Amygdala (tissue), 56 donors: ENCODE results near the gene DOCK10.

Experiments used
- DNase-seq, 56 donors: peaks; one replicate each; lab custom pipeline; 2025; lab: John Stamatoyannopoulos, UW

Gene DOCK10

DNA sequence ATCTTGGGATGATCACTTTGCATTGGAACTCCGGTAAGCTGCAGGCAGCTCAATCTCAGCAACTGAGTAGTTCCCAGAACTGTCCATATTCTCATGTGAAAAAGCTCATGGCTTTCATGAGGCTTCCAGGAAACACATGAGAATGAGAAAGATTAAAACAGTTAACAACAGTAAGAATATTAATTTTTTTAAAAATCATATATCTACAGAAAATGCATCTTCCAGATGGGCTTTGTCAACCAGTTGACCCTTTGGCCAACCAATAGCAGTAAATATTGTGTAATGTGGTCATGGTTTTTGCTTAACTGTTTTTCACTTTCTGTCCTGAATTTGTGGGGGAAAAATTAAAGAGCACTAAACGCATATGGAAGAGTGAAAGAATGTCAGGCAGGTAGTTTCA, 194.9 kb downstream of the DOCK10 start:
- no peak for DNase-seq

- no peak for DNase-seq
Measured at GRCh38 chr2:224846686-224847085, 195.6 kb downstream of the DOCK10 start.

DNA sequence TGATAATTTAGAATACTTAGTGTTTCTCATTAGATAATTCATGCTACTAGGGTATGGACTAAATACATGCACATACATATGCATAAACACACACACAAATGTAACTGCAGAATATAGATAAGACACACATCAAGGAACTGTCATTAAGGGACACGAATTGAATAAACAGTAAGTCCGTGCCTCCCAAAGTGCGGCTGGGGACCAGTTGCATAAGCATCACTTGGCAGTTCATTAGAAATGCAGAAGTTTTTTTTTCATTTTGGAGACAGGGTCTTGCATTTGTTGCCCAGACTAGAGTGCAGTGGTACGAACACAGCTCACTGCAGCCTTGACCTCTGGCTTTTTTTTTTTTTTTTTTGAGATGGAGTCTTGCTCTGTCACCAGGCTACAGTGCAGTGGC, 196.1 kb downstream of the DOCK10 start:
- DNase-seq: no peak

DNA sequence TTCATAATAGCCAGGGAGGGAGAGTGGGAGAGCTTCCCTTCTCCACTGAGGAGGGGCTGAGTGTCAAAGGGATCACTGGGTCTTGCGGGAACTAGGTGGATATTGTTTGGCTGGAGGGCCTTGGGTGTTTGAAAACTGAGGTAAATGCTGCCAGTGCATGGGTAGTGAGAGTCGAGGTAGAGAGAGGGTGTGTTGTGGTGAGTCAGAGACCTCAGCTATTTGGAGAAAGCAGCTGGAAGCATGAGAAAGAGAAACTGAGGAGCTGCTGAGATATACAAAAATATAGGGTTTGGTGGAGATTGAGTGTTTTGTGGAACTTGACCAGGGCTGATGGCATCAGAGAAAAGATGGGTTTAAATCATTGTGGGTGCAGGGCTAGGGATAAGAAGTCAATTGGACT, 199.1 kb downstream of the DOCK10 start:
- DNase-seq: no peak

- no peak for DNase-seq
Measured at GRCh38 chr2:224841910-224842309, 200.4 kb downstream of the DOCK10 start.

DNA sequence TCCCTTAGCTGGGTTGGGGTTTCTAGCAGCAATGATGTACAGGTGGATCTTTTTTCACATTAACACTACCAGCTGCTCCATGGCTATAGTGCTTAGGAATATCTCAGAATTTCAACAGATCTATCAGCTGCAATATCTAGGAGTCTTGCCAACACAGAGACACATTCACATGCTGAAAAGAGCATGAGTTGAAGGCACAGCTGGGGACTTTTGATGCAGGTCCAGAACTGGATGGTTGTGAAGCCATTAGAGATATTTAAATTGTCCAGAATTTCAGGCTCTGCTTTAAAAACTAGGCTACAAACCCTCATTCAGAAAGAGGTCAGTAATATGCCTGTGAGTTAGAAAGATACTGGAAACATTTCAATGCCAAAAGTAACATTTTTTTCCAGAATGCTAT, 203.9 kb downstream of the DOCK10 start:
- no peak for DNase-seq

DNA sequence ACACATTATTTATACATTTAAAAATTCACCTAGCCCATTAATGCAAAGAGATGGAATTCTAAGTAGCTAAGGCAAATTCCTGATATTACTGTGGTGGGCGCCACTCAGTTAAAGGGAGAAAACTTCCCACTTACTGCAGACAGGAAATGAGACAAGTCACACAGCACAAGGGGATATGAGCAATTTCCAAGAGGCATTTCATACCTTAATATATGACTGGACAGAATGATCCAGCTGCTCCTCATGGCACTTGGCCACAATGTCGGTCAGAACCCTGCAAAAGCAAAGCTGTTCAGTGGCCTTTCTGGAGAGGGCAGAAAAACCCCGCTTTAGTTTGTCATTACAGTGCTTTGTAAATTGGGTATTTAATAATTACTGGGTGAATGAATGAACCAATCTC, 204.7 kb downstream of the DOCK10 start:
- peak in 1 of 56 donors; percentile 4 for DNase-seq

- no peak for DNase-seq
Measured at GRCh38 chr2:224837066-224837465, 205.2 kb downstream of the DOCK10 start.

- DNase-seq: no peak
Measured at GRCh38 chr2:224836263-224836662, 206.0 kb downstream of the DOCK10 start.

GRCh38 chr2:224835405-224835804, 206.9 kb downstream of the DOCK10 start:
- DNase-seq: no peak

DNA sequence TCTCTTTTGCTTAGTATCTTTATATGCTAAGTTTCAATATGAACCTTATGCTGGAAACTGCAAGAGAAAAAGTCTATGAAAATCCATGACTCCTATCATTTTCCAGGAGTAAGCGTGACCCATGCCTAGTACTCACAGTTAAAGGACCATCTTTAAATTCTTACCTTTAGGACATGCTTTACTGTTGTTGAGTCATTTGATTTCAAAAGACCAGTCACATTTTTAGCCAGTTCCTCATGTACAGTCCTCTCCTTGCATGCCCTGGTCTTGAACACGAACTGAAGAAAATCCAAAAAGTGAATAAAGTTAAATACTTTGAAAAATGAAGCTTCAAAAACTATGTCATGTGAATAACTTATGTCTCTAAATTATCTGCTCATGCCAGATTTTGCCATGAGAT, 208.3 kb downstream of the DOCK10 start:
- no peak for DNase-seq

GRCh38 chr2:224832207-224832606, 210.1 kb downstream of the DOCK10 start:
- no peak for DNase-seq

GRCh38 chr2:224831530-224831929, 210.7 kb downstream of the DOCK10 start:
- DNase-seq: no peak

DNA sequence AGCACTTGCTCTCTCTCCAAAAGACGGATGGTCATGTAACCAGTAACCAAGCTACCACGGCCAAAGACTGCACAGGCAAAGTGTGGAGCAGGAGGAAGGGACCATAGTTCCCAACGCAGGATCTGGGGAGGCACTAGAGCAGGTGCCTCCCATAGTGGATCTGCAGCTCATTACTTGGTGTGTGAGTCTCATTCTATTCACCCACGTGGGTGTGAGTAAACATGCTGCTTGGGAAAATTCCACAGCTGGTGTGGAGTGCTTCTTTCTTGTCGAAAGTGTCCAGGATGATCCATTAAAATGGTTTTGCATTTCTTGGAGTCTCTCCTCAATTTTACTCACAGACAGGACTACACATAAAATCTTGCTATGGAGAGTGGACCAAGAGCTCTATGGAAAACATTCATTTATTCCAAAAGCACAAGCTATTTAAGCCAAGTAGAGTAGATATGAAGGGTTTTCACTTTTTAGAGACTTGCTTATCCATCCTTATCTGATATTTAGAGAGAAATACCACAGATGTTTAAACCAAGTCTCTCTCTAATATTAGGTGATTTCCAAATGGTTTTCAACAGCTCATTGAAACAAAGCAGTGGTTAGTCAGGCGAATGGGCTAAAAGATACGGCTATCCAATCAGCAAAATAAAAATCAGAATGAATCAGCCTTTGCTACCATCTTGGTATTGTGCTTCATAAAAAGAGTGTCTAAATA, 221.8 kb downstream of the DOCK10 start:
- no peak for DNase-seq

GRCh38 chr2:224819075-224819474, 223.2 kb downstream of the DOCK10 start:
- DNase-seq: no peak

GRCh38 chr2:224817676-224818075, 224.6 kb downstream of the DOCK10 start:
- DNase-seq: no peak

- no peak for DNase-seq
Measured at GRCh38 chr2:224816816-224817215, 225.5 kb downstream of the DOCK10 start.

- no peak for DNase-seq
Measured at GRCh38 chr2:224813578-224813977, 228.7 kb downstream of the DOCK10 start.

GRCh38 chr2:224807153-224807964, 234.9 kb downstream of the DOCK10 start:
- no peak for DNase-seq

- no peak for DNase-seq
Measured at GRCh38 chr2:224803930-224804329, 238.3 kb downstream of the DOCK10 start.

- no peak for DNase-seq
Measured at GRCh38 chr2:224802407-224802806, 239.9 kb downstream of the DOCK10 start.

DNA sequence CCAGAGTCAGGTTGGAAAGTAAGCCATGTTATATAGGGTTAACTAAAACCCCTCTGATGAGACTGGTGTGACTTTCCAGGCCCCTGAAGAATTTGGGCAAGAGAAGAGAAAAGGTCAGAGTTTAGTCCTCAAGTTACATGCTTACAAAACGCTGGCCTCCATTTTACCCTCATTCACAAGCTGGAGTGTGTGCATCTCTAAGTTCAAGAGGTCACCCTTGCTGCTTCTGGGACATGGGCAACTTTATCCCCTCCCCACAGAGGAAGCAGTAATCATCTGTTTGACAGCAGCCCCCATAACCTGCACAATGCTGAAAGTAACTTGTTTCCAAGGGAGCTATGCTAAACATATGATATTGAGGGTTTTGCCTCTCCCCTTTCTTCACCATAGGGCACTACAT, 240.9 kb downstream of the DOCK10 start:
- DNase-seq: no peak
